ENCODE results near the gene CCNQ.

Gene CCNQ

GRCh38 chrX:153598541-153599191, at the start of gene CCNQ:
TSS of gene CCNQ (minus strand) at chrX:153599139. CDS start at chrX:153599073, 66 bp downstream.
- FAIRE-seq, result no peak

DNA sequence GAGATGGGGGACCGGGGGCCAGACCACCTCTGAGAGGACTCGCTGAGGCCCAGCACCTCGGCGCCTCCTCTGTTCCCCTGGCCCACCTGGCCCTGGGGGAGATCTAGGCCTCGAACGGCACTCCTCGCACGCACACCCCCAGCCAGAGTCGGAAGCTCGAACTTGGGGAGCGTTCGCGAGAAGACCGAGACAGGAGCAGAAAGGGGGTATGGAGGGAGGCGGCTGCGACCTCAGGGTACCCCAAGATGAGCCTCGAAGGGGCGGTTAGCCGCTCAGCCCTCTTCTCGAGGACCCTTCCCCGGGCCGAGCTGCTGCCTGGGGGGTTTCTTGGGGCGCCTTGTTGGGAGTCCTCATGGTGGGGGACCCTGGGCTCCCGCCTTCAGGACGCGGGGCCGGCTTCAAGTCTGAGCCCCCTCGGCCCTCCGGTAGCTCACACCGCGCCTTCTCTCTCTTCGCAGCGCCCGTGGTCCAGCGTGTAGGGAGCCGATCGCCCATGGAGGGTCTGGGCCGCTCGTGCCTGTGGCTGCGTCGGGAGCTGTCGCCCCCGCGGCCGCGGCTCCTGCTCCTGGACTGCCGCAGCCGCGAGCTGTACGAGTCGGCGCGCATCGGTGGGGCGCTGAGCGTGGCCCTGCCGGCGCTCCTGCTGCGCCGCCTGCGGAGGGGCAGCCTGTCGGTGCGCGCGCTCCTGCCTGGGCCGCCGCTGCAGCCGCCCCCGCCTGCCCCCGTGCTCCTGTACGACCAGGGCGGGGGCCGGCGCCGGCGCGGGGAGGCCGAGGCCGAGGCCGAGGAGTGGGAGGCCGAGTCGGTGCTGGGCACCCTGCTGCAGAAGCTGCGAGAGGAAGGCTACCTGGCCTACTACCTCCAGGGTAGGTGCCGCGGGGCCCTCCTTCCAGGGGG, 48.8 kb upstream of the CCNQ start:
- FAIRE-seq, result no peak

DNA sequence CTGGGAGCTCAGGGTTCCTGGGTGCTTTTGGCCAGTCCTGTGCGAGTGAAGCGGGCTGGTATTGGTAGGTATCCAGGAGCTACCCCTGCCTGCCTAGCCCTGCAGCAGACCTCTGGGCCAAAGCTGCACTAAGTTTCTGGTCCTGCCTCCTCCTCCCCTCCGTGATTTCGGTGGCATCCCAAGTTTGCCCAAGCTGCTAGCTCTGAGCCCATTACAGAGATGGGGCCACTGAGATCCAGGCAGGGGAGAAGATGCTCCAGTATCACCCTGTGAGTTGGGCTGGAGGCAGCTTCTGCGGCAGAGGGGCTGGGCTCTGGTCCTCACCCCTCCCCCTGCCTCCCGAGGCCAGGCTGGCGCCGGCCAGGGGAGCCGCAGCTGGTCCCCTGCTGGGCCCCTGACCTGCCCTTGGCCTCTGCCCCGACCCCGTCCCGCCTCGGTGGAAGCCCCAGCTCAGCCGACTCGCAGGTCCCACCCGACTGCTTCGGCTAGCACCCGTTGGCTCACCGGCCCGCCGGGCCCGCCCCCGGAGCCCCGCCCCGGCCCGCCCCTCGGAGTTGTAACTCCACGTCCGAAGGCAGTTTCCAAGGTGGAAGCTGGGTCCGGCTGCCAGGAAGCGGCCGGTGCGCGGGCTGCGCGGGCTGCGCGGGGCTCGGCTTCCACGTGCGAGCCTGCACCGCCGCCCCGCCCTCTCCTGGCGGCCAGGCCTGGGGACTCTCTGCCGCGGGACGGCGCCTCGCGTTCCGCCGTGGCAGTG, 47.9 kb upstream of the CCNQ start, which contains the start of gene DUSP9:
Gene DUSP9 (plus strand): TSS at position 584 of the 754 bp plus-strand sequence. CDS start 751 bp downstream, outside the sequence.
- no peak for FAIRE-seq

- no peak for FAIRE-seq
Observed at GRCh38 chrX:153645921-153646488, 47.1 kb upstream of the CCNQ start.

GRCh38 chrX:153645151-153645550, 46.2 kb upstream of the CCNQ start:
- FAIRE-seq, result no peak

DNA sequence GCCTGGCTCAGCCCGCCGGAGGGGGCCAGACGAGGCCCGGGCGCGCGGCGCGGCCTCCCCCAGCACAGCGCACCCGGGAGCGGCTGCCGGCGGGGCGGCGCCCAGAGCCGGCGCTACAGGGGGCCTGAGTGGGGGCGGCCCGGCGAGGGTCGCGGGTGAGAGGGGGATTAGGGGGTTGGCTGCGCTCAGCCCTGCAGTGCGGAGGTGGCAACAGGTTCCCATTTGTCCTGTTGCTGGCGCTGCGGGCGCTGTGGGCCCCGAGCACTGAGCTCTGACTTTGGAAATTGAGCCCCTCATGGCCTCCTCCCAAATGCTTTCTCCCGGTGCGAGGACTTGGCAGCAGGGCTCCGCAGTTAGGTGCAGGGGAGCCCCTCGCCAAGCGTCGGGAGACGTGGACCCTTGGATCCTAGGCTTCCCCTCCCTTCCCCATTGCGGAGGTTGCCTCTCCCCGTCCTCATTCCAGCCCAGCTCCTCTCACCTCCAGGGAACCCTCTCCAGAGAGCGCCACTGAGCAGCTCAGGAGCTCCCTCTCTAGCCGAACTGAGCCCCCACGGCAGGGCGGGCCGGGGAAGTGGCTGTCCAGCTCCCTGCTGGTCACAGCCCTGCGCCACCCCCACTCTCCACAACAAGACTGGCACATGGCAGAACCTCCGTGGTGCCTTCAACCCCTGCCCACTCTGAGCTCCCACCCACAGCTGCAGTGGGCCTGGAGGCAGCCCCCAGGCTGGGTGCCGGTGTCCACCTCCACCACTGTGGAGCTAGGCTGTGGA, 45.6 kb upstream of the CCNQ start:
- FAIRE-seq, result no peak

- FAIRE-seq, result no peak
Observed at GRCh38 chrX:153643431-153644351, 44.8 kb upstream of the CCNQ start.

- FAIRE-seq, result no peak
Observed at GRCh38 chrX:153642655-153643430, 43.9 kb upstream of the CCNQ start.

DNA sequence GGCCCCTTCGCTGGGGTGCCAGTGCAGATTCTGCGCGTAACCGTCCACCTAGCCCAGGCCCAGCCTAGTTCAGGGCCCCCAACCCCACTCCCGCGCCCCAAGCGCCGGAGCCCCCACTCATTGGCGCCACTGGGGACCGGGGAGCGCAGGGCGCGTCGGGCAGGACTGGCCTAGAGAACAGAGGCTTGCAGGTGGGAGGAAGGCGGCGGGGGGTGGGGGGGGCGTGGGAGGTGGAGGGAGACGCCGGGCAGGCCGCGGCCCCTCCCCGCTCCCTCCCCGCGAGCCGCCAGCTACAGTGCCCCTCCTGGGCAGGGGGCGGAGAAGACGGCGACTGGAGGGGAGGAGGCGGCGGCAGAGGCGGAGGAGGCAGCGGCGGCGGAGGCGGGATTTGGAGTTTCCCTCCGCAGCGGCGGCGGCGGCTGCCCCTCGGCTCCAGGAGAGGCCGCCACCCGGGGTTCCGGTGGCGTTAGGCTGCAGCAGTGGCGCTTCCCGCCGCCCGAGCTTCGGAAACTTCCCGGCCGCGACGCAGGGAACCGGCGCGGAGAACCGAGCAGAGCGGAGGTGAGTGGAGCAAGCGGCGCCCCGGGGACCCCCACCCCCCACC, 43.2 kb upstream of the CCNQ start:
- FAIRE-seq, result no peak

- no peak for FAIRE-seq
Observed at GRCh38 chrX:153641627-153642026, 42.7 kb upstream of the CCNQ start.

GRCh38 chrX:153640736-153641575, 42.0 kb upstream of the CCNQ start:
- no peak for FAIRE-seq

DNA sequence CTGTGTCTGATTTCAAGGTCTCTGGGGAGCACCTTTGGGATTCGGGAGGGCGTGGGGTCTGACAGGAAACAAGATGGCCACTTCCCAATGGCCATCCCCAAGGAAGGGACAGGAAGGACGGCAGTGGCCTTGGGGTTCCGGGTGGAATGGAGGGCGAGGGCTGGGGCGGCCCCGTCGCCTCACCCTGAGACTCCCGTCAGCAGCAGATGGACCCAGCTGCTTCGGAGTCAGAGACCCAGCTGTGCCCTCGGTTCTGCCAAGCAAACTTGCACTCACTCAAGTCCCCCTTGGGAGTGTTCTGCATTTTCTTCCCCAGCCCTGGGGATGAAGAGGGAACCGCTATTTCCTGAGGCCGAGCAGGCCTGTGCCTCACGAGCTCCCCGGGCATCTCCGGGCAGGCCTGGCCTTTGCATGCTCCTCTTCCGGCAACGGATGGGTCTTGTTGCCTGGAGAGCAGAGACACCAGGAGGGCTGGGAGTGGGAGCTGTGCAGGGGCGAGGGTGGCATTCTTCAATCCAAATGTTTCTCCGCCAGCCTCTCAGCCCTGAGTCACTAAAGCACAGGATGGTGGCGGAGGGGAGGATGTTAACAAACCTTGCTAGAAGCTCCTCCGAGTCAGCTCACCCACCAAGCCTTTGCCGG, 41.2 kb upstream of the CCNQ start:
- FAIRE-seq, result no peak

DNA sequence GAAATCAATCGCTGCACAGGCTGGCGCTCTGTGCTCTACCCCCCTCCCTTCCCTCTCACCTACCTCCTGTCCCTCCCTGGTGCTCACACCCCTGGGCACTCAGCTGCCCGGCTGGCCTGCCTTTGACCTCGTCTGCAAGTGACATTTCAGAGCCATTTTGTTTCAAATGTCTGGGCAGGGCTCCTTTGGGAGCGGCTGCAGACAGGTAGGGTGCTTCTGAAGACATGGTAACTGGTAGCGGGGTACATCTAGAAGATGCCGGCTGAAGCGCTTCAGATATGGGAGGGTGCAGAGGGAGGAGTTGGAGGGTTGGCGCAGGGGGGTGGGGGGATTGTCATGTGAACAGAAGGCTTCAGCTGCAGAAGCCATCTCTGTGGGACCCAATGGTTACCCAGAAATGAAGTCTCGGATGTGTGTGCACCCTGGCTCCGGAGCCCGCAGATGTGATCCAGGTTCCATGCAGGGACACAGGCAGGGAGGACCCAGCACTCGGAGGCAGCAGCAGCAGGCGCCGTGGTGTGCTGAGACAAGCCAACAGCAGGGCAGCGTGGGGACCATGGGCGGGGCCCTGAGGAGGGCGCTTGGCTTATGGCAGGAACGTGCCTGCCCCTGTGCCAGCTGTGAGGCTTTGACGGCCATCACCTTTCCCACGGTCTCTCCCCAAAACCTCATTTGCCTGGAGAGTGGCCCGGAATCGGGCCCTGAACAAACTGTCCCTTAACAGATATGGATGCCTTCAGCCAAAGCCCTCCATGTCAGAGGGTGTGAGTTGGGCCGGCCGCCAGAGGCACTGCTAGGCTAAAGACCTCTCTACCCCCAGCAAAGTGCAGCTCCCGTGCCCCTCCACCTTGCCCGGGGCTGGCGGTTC, 40.5 kb upstream of the CCNQ start:
- no peak for FAIRE-seq

GRCh38 chrX:153638436-153639176, 39.7 kb upstream of the CCNQ start:
- no peak for FAIRE-seq

- no peak for FAIRE-seq
Observed at GRCh38 chrX:153638041-153638371, 39.1 kb upstream of the CCNQ start.

Measured in G401.6 (cell line).